GM19099 (cell line): ENCODE measurements around the gene AFF1.

Experiments
- POLR2A ChIP-seq: IDR thresholded peaks from 3 replicates; pipeline ENCODE4 v1.6.1; 2011; ENCODE audit warnings: low read depth; ENCODE audit not compliant: insufficient read length; ENCODE audit errors: extremely low read depth

AFF1 gene

GRCh38 chr4:87058356-87059073 lies 123.7 kb downstream of the AFF1 start:
- TF ChIP-seq POLR2A = no peak

- TF ChIP-seq POLR2A = no peak
Measured at GRCh38 chr4:87060957-87061356, 126.1 kb downstream of the AFF1 start.

- TF ChIP-seq POLR2A = no peak
Measured at GRCh38 chr4:87065021-87065420, 130.2 kb downstream of the AFF1 start.

GRCh38 chr4:87066403-87067123 lies 131.8 kb downstream of the AFF1 start:
- no peak for TF ChIP-seq POLR2A

GRCh38 chr4:87067124-87067885 lies 132.5 kb downstream of the AFF1 start:
- TF ChIP-seq POLR2A = no peak

- no peak for TF ChIP-seq POLR2A
Measured at GRCh38 chr4:87068583-87069021, 133.8 kb downstream of the AFF1 start.

- TF ChIP-seq POLR2A = no peak
Measured at GRCh38 chr4:87069037-87069742, 134.4 kb downstream of the AFF1 start.

- no peak for TF ChIP-seq POLR2A
Measured at GRCh38 chr4:87071401-87071800, 136.6 kb downstream of the AFF1 start.

GRCh38 chr4:87073199-87074120 lies 138.6 kb downstream of the AFF1 start:
- TF ChIP-seq POLR2A = peak; percentile 33

GRCh38 chr4:87074121-87074488 lies 139.3 kb downstream of the AFF1 start:
- TF ChIP-seq POLR2A = no peak

GRCh38 chr4:87075876-87076275 lies 141.1 kb downstream of the AFF1 start:
- TF ChIP-seq POLR2A = no peak

- no peak for TF ChIP-seq POLR2A
Measured at GRCh38 chr4:87076690-87077358, 142.0 kb downstream of the AFF1 start.

- no peak for TF ChIP-seq POLR2A
Measured at GRCh38 chr4:87077914-87078585, 143.2 kb downstream of the AFF1 start.
